DND-41 (cell line): ENCODE data around the gene OR51B4.

Experiments used
- ATAC-seq: fragments of 200-7000 bp; cut with Tn5 transposase; 3 replicates; pipeline ENCODE4 v1.9.1; 2021; ENCODE audit warnings: low read depth; ENCODE audit not compliant: insufficient read depth
- DNase-seq: peaks from one replicate; pipeline ENCODE4 v3.0.0-alpha.2; 2020
- H2AFZ ChIP-seq: 2 replicates; pipeline ENCODE4 v1.6.0; 2012; ENCODE audit warnings: low read depth, low read length
- H3K27ac ChIP-seq: 2 replicates; pipeline ENCODE4 v1.5.1; 2012; ENCODE audit warnings: low read length, inconsistent platforms
- H3K27me3 ChIP-seq: fragments of 200-600 bp; sonication (generic); 2 replicates; pipeline ENCODE4 v1.6.0; 2012; ENCODE audit warnings: low read length, mild to moderate bottlenecking, inconsistent platforms; ENCODE audit not compliant: insufficient read depth, poor library complexity
- H3K36me3 ChIP-seq: 2 replicates; pipeline ENCODE4 v1.5.1; 2012; ENCODE audit warnings: low read length, inconsistent platforms; ENCODE audit not compliant: insufficient read depth
- H3K4me1 ChIP-seq: 2 replicates; pipeline ENCODE4 v1.5.1; 2012; ENCODE audit warnings: mild to moderate bottlenecking, low read length; ENCODE audit not compliant: insufficient read depth
- H3K4me2 ChIP-seq: 2 replicates; pipeline ENCODE4 v1.6.0; 2012; ENCODE audit warnings: mild to moderate bottlenecking, moderate library complexity, low read length, inconsistent platforms; ENCODE audit not compliant: insufficient read depth
- H3K4me3 ChIP-seq, 2 experiments: fragments of 200-600 bp in 1 of 2; shearing (Covaris generic) in 1 of 2; 2 replicates each; pipeline ENCODE4 v1.5.1; 2012 to 2016; ENCODE audit warnings: inconsistent platforms in 2 of 2, low read length in 2 of 2, mild to moderate bottlenecking in 2 of 2, low read depth in 1 of 2, moderate library complexity in 1 of 2
- H3K79me2 ChIP-seq: 2 replicates; pipeline ENCODE4 v1.6.0; 2012; ENCODE audit warnings: low read length, inconsistent platforms; ENCODE audit not compliant: insufficient read depth
- H3K9ac ChIP-seq: 2 replicates; pipeline ENCODE4 v1.6.0; 2012; ENCODE audit warnings: low read depth, mild to moderate bottlenecking, inconsistent platforms, low read length, moderate library complexity
- H3K9me3 ChIP-seq: 2 replicates; pipeline ENCODE4 v1.5.1; 2012; ENCODE audit warnings: low read length, moderate library complexity, mild to moderate bottlenecking, inconsistent platforms; ENCODE audit not compliant: insufficient read depth, severe bottlenecking
- H4K20me1 ChIP-seq: 2 replicates; pipeline ENCODE4 v1.6.0; 2012; ENCODE audit warnings: low read length; ENCODE audit not compliant: insufficient read depth
- EZH2 ChIP-seq: IDR thresholded peaks from 3 replicates; pipeline ENCODE4 v1.6.1; 2012; ENCODE audit warnings: borderline replicate concordance, low read depth, mild to moderate bottlenecking, moderate library complexity, low read length, inconsistent platforms; ENCODE audit not compliant: severe bottlenecking
- TF ChIP-seq, protein P1 (sequence below): IDR thresholded peaks from 2 replicates; pipeline ENCODE4 v1.5.1; 2012; ENCODE audit warnings: borderline replicate concordance, low read length, moderate library complexity, mild to moderate bottlenecking; ENCODE audit not compliant: poor library complexity, severe bottlenecking; ENCODE audit errors: extremely low read depth

The OR51B4 gene

DNA sequence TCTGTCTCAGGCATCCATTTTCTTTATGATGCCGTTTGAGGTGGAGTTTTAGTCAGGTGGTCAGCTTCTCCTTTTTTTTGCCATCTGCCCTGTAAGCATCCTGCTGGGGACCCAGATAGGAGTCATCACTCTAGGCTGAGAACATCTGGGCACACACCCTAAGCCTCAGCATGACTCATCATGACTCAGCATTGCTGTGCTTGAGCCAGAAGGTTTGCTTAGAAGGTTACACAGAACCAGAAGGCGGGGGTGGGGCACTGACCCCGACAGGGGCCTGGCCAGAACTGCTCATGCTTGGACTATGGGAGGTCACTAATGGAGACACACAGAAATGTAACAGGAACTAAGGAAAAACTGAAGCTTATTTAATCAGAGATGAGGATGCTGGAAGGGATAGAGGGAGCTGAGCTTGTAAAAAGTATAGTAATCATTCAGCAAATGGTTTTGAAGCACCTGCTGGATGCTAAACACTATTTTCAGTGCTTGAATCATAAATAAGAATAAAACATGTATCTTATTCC, 21.1 kb downstream of the OR51B4 start:
- Histone ChIP-seq H3K4me1 (no peaks in the 10 kb centered on the region), H3K4me2 (no peak overlapping the region), H3K36me3 (no peaks in the 10 kb centered on the region)

DNA sequence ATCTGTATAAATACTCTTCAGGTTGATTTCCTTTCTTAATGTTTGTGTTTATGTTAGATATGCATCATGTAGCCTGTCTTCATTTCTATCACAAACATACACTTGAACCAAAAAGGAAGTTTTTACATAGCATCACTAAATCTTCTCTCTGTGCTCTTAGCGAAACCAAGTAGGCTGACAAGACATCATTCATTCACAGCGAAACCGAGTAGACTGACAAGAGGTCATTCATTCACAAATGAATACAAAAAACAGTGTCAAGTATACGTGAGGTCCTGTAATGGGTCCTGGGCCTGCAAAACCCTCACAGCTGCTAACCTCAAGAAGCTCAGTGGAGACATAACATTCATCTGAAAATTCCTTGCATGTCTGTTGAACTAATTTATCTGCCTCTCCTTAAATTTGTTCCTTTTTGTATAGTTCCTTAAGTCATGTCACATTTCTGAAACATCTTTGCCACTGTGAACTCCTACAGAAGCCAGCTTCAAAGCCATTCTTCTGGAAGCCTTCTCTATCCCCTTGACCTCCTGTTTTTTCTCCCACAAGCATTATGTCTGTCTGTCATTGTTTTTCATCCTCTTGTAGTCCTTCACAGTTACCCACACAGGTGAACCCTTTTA, 22.2 kb downstream of the OR51B4 start:
- Histone ChIP-seq H4K20me1 (no peaks in the 10 kb centered on the region), H3K4me2 (no peak overlapping the region), H3K9me3 (no peaks in the 10 kb centered on the region), H3K4me1 (no peaks in the 10 kb centered on the region), H3K9ac (no peak overlapping the region), H3K36me3 (no peaks in the 10 kb centered on the region), H3K4me3 (no peak overlapping the region), H3K27ac (no peak overlapping the region), H3K27me3 (peaks cover 2% of the 10 kb centered on the region), H3K79me2 (no peaks in the 10 kb centered on the region), H2AFZ (no peak overlapping the region)
- TF ChIP-seq, protein P1, sequence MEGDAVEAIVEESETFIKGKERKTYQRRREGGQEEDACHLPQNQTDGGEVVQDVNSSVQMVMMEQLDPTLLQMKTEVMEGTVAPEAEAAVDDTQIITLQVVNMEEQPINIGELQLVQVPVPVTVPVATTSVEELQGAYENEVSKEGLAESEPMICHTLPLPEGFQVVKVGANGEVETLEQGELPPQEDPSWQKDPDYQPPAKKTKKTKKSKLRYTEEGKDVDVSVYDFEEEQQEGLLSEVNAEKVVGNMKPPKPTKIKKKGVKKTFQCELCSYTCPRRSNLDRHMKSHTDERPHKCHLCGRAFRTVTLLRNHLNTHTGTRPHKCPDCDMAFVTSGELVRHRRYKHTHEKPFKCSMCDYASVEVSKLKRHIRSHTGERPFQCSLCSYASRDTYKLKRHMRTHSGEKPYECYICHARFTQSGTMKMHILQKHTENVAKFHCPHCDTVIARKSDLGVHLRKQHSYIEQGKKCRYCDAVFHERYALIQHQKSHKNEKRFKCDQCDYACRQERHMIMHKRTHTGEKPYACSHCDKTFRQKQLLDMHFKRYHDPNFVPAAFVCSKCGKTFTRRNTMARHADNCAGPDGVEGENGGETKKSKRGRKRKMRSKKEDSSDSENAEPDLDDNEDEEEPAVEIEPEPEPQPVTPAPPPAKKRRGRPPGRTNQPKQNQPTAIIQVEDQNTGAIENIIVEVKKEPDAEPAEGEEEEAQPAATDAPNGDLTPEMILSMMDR = no peak
- TF ChIP-seq EZH2 = no peak
- ATAC-seq (no peak), DNase-seq (no peak)

More for the DNA sequence above, 21.1 kb downstream of the OR51B4 start:
- no peak overlapping the region for H2AFZ ChIP-seq
- no peak overlapping the region for H3K27ac ChIP-seq
- no peak overlapping the region for H3K4me3 ChIP-seq
- H4K20me1 ChIP-seq = no peaks in the 10 kb centered on the region
- DNase-seq (peak; percentile 8), ATAC-seq (no peak)
- no peaks in the 10 kb centered on the region for H3K9me3 ChIP-seq
- TF ChIP-seq, protein P1 = no peak
- TF ChIP-seq EZH2 = no peak
- no peak overlapping the region for H3K9ac ChIP-seq
- no peaks in the 10 kb centered on the region for H3K27me3 ChIP-seq
- H3K79me2 ChIP-seq = no peaks in the 10 kb centered on the region

DNA sequence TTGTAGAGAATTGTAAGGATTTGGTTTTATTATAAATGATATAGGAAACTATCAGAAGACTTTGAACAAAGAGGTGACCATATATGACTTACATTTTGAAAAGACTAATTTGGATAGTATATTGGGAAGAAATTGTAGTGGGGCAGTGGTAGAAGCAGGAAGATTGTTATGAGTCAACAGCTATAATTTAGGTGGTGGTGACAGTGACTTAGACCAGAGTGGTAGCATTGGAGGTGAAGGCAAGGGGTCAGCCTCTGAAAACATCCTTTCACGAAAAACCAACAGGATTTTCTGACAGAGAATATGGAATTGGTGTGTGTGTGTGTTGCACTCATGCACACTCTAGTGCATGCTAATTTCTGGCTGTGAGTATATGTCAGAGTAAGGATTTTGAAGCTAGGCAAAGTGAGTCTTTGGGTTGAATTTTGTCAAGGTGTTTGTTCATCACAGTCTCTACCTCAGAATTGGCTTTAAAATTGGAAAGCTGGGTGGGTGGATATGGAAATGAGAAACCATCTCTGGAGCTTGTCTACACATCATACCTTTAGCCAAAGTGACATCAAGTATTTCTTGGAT, 23.9 kb downstream of the OR51B4 start:
- no peak overlapping the region for H3K27ac ChIP-seq
- H4K20me1 ChIP-seq = no peaks in the 10 kb centered on the region

More for the DNA sequence above, 23.9 kb downstream of the OR51B4 start:
- no peak overlapping the region for H3K4me3 ChIP-seq
- no peaks in the 10 kb centered on the region for H3K36me3 ChIP-seq
- peaks cover 6% of the 10 kb centered on the region for H3K27me3 ChIP-seq
- H3K4me1 ChIP-seq = no peaks in the 10 kb centered on the region
- H3K79me2 ChIP-seq = no peaks in the 10 kb centered on the region
- TF ChIP-seq, protein P1 = no peak
- H3K9ac ChIP-seq = no peak overlapping the region
- no peak overlapping the region for H2AFZ ChIP-seq
- H3K9me3 ChIP-seq = no peaks in the 10 kb centered on the region
- ATAC-seq (no peak), DNase-seq (no peak)
- no peak overlapping the region for H3K4me2 ChIP-seq
